ENCODE measurements around the gene LMOD3.

The LMOD3 gene

DNA sequence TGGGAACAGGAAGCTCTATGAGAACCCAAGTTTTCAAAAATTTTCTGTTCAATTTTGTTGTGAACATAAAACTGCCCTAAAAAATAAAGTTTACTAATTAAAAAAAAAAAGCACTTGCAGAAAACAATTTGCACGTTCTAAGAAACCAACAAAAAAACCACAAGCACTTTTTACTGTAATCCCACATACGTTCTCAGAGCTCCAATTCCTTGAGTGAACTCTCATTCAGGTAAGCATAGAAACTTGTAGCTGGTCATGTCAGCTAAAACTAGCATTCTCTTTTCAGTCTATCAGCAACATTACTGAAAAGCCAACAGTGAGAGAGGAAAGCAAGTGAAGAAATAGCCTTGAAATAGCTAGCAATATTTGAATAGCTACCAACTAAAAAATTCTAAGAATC, 58.8 kb downstream of the LMOD3 start:
- Histone ChIP-seq H3K27ac (replicated peaks) (no peak overlapping the region), H3K27me3 (ENCODE audit: insufficient read depth, poor library complexity, severe bottlenecking) (no peaks in the 10 kb centered on the region), H3K4me3 (replicated peaks; ENCODE audit: insufficient read depth, low read length) (no peak overlapping the region)
- TF ChIP-seq, protein P1, sequence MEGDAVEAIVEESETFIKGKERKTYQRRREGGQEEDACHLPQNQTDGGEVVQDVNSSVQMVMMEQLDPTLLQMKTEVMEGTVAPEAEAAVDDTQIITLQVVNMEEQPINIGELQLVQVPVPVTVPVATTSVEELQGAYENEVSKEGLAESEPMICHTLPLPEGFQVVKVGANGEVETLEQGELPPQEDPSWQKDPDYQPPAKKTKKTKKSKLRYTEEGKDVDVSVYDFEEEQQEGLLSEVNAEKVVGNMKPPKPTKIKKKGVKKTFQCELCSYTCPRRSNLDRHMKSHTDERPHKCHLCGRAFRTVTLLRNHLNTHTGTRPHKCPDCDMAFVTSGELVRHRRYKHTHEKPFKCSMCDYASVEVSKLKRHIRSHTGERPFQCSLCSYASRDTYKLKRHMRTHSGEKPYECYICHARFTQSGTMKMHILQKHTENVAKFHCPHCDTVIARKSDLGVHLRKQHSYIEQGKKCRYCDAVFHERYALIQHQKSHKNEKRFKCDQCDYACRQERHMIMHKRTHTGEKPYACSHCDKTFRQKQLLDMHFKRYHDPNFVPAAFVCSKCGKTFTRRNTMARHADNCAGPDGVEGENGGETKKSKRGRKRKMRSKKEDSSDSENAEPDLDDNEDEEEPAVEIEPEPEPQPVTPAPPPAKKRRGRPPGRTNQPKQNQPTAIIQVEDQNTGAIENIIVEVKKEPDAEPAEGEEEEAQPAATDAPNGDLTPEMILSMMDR (IDR thresholded peaks at IDR 0.05; ENCODE audit: insufficient read depth, low read length): no peak
- no peak for DNase-seq (ENCODE audit: low read depth in 1 of 2, low spot score in 1 of 2)

DNA sequence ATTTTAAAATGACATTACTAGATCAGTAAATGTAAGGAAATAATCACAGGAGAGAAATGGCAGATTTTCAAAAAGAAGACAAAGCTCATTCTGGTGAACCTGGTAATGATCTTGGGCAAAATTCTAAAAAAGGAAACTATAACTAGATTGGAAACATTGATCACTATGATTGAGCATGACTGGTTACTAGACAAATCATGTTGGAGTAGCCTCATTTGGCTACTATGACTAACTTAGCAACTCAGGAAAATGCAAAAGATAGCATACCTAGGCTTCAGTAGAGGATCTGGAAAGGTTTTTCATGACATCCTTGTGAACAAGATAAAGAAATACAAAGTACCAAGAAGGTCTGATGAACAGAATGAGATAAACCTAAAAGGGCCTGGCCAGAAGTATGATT, 62.7 kb downstream of the LMOD3 start:
- no peaks in the 10 kb centered on the region for H3K27me3 ChIP-seq (ENCODE audit: insufficient read depth, poor library complexity, severe bottlenecking)
- no peak for DNase-seq (ENCODE audit: low read depth in 1 of 2, low spot score in 1 of 2)
- TF ChIP-seq, protein P2, sequence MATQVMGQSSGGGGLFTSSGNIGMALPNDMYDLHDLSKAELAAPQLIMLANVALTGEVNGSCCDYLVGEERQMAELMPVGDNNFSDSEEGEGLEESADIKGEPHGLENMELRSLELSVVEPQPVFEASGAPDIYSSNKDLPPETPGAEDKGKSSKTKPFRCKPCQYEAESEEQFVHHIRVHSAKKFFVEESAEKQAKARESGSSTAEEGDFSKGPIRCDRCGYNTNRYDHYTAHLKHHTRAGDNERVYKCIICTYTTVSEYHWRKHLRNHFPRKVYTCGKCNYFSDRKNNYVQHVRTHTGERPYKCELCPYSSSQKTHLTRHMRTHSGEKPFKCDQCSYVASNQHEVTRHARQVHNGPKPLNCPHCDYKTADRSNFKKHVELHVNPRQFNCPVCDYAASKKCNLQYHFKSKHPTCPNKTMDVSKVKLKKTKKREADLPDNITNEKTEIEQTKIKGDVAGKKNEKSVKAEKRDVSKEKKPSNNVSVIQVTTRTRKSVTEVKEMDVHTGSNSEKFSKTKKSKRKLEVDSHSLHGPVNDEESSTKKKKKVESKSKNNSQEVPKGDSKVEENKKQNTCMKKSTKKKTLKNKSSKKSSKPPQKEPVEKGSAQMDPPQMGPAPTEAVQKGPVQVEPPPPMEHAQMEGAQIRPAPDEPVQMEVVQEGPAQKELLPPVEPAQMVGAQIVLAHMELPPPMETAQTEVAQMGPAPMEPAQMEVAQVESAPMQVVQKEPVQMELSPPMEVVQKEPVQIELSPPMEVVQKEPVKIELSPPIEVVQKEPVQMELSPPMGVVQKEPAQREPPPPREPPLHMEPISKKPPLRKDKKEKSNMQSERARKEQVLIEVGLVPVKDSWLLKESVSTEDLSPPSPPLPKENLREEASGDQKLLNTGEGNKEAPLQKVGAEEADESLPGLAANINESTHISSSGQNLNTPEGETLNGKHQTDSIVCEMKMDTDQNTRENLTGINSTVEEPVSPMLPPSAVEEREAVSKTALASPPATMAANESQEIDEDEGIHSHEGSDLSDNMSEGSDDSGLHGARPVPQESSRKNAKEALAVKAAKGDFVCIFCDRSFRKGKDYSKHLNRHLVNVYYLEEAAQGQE (IDR thresholded peaks at IDR 0.05; ENCODE audit: insufficient replicate concordance, low read depth): no peak
- TF ChIP-seq GABPA (IDR thresholded peaks at IDR 0.05; ENCODE audit: low read depth) (no peak), POLR2AphosphoS5 (IDR thresholded peaks at IDR 0.05; ENCODE audit: low read depth) (no peak), SPI1 (IDR thresholded peaks at IDR 0.05; ENCODE audit: borderline replicate concordance, low read depth) (no peak)
- TF ChIP-seq, protein P1 (IDR thresholded peaks at IDR 0.05; ENCODE audit: insufficient read depth, low read length): no peak
- H3K27ac ChIP-seq (replicated peaks): no peak overlapping the region
- no peak overlapping the region for H3K4me3 ChIP-seq (replicated peaks; ENCODE audit: insufficient read depth, low read length)

DNA sequence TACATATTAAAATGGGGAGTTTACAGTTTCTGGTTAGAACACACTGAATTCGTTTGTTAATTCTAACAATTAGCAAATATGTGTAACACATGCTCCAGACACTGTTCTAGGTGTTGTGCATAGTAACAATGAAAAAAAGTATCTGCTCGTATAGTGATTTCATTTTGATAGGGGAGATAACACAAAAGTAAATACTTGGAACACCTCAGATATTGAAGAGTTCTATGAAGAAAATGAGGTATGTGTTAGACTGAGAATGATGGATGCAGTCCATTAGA, 63.5 kb downstream of the LMOD3 start:
- H3K27ac ChIP-seq (replicated peaks): peak overlapping the region; percentile 66
- no peak for TF ChIP-seq SPI1 (IDR thresholded peaks at IDR 0.05; ENCODE audit: borderline replicate concordance, low read depth)
- no peak for TF ChIP-seq POLR2AphosphoS5 (IDR thresholded peaks at IDR 0.05; ENCODE audit: low read depth)
- TF ChIP-seq GABPA (IDR thresholded peaks at IDR 0.05; ENCODE audit: low read depth): no peak
- TF ChIP-seq, protein P1 (IDR thresholded peaks at IDR 0.05; ENCODE audit: insufficient read depth, low read length): no peak
- TF ChIP-seq, protein P2 (IDR thresholded peaks at IDR 0.05; ENCODE audit: insufficient replicate concordance, low read depth): no peak
- no peak overlapping the region for H3K4me3 ChIP-seq (replicated peaks; ENCODE audit: insufficient read depth, low read length)
- H3K27me3 ChIP-seq (ENCODE audit: insufficient read depth, poor library complexity, severe bottlenecking): no peaks in the 10 kb centered on the region
- DNase-seq (ENCODE audit: low read depth in 1 of 2, low spot score in 1 of 2): no peak

DNA sequence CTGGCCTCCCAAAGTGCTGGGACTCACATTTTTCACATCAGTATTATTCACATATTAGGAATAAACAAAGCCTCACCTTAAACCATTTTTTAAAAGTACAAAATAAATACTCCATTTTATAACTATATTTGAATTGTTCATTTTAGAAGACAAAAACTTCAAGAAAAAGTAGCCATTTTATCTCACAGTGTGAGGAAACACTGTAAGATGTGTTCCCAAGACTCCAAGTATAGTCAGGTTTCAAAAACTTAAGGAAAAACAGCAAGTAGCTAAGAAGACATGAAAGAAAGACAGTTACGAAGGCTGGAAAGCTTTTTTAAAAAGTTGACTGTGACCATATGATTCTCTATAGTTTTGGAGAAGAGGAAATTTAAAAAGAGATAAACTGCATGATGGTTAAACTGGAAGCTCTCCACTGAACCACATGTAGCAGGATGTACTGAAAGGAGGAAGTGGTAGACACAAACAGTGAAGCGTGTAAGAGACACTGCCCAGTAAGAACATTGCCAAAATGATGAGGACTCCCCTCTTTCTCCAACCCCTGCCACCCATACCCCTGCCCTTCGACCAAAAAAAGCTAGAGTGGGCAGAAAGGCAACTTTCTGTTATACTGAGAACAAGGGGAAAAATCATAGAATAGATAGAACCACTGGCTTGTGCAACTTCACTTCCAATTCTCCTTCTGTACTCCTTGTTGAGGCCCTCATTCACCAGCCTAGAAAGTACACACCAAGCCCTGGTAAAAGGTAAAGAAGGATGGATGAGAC, 64.0 kb downstream of the LMOD3 start:
- TF ChIP-seq SPI1 (IDR thresholded peaks at IDR 0.05; ENCODE audit: borderline replicate concordance, low read depth): peak; percentile 95
- TF ChIP-seq, protein P1 (IDR thresholded peaks at IDR 0.05; ENCODE audit: insufficient read depth, low read length): no peak
- DNase-seq (ENCODE audit: low read depth in 1 of 2, low spot score in 1 of 2): peak in 1 of 2 experiments; percentile 56
- no peak overlapping the region for H3K4me3 ChIP-seq (replicated peaks; ENCODE audit: insufficient read depth, low read length)
- peak overlapping the region; percentile 66 for H3K27ac ChIP-seq (replicated peaks)
- H3K27me3 ChIP-seq (ENCODE audit: insufficient read depth, poor library complexity, severe bottlenecking): no peaks in the 10 kb centered on the region
